Activated CD8-positive, alpha-beta memory T cell treated with anti-CD3 and anti-CD28 coated beads, Interleukin-2, amount 50 U/mL, for 4 hours (primary cell): ENCODE results near the gene DNLZ.
A peak's percentile ranks its signal among the peaks of the same experiment; 100 is the strongest.

Experiments
- DNase-seq: peaks from one replicate; pipeline ENCODE4 v3.0.0-alpha.2; 2020

DNLZ gene

DNA sequence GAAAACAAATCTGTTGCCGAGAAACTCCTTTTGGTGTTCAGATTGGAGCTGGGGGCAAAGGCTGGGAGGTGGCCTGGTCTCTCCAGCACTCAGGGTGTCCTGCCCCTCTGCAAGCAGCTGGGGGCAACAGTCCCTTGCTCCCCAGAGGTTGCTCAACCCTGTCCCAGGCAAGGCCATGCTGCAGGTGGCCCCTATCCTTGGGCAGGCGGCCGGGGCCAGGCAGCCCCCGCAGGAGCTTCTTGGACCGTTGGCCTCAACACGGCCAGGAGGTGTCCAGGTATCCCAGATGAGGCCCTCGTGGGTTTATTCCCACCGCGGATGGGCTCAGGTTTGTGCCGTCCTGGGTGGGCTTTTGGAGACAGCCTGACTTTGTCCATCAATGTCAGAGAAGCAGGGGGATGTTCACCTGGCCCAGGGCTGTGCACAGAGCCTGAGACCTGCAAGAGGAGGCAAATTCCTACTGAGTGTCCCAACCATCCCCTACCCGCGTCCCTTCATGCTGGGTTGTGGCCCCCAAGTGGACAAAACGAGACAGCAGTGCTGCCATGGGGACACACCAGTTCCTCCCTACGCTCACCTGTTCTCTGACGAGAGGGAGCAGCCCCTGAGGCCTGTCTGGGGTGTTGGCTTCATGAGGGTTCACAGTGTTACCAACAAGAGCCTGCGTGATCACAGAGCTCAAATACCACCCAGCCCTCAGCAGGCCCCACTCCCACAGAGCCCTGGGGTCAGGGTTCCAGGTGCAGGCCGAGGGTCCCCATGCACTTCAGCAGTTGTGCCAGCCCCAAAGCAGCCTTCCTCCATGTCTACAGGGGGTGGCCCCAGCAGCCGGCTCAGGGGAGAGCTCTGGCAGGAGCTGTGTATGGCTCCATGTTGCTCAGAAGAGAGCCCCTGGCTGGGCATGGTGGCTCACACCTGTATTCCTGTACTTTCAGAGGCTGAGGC lies 50.2 kb downstream of the DNLZ start:
- DNase-seq, result no peak

DNA sequence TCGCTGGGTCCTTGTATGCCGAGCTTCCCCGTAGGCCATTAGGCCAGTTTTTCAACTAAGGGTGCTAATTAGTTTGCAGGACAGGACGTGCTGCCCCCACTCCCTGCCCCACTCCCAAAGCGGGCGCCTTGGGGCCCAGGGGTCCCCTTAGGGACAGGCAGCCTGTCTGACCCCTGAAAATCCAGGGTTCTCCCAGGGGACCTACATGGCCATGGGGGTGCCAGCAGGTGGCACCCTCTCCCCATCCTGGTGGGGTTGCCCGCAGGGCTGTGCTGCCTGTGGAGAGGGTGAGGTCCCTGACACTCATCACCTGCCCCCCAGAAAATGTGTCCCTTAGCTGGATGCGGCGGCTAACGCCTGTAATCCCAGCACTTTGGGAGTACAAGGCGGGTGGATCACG lies 51.1 kb downstream of the DNLZ start:
- peak; percentile 48 for DNase-seq

DNA sequence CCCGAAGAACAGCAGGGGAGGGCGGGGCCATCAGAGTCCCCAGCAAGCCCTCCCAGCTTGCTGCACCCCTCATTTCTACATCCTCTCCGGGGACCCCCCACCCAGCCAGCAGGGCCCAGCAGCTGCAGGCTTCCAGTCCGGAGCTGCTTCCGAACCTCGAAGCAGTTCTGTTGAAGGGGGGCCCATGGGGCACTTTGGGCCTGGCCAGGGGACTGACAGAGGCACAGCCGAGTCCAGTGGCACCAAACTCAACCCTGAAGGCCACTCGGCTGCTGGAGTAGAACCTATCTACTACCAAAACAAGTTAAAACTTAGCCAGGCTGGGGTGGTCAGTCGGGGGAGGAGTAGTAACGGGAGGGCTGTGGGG lies 51.6 kb downstream of the DNLZ start:
- no peak for DNase-seq

DNA sequence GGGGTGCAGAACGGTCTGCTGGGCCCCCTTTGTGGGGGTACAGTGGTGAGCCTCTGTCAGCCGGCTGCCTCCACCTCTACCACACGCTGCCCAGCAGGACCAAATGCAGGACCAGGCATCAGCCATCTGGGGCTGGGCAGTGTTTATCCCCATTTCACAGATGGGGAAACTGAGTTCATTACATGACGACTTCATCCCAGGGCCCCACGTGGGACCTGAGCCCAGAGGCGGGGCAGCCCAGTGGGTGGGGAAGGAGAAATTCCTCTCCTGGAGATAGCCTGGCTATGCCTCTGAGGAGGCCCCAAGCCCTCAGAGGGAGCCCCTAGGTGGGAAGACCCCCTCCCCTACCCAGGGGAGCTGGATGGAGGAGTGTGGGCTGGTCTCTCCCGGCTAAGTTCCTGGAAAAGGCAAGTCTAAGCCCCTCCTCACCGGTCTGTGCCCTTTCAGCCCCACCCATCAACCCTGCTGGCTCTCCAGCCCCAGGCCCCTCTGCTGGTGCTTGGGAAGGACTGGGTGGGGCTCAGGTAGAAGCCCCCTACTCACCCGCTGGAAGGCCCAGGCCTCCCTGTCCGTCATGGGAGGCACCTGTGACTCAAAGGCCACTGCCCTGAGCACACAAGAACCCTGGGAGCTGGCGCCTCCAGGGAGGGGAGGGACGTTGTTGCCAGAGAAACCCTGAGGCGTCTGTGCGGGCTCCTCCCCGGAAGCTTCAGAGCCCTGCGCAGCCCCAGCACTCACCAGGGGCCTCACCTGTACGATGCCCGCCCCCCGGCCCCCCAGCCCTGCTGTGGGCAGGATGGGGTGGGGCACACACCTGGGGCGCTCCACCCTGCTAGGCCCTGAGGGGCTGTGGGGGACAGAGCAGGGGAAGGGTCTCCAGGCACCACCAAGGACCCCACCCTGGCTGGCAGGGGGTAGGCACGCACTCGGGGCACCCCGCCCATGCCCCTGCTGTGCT lies 52.2 kb downstream of the DNLZ start:
- DNase-seq, result no peak

DNA sequence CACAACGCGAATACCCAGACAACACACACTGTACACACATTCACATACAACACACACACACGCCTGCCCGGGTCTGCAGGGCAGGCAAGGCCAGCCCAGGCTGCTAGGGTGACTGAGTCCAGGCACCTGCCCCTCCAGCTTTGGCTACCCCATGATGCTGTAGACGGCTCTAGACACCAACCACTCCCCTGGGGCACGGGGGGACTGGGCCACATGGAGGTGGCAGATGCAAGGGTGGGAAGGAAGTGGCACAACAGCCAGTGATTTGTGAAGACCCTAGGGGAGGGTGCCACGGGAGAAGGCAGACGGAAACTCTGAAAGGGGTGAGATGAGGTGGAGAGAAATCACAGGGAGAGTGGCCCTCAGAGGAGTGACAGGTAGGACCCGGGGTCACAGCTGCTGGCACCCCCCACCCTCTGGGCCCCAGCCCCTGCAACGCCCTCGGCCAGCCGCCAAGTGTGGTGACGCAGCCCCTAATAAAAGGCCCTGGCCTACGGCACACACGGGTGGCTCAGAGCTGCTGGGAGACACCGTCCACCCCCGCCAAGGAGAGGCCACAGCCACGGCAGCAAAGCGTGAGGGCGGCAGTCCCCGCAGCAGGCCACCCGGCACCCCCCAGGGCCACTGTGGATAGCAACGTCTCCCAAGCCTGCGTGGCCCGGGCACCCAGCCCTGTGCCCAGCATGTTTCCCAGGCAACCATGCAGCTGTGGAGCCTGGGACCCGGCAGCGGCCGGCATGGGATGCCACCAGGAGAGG lies 53.1 kb downstream of the DNLZ start:
- no peak for DNase-seq

DNA sequence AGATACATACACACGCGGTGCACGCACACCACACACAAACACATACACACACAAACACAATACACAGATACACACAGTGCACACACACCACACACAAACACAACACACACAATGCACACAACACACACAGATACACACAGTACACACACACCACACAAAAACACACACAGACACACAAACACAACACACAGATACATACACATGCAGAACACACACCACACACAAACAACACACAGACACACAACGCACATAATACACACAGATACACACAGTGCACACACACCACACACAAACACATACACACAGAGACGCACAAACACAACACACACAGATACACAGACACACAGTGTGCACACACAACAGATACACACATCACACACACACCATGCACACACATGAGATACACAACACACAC lies 53.7 kb downstream of the DNLZ start:
- no peak for DNase-seq
